Raji (cell line): ENCODE data around the gene KIF23.

Experiments used
- POLR2A ChIP-seq: IDR thresholded peaks from 2 replicates; pipeline ENCODE4 v1.6.1; 2011; ENCODE audit warnings: low read depth, low read length, control low read depth; ENCODE audit not compliant: insufficient read depth

KIF23 gene

DNA sequence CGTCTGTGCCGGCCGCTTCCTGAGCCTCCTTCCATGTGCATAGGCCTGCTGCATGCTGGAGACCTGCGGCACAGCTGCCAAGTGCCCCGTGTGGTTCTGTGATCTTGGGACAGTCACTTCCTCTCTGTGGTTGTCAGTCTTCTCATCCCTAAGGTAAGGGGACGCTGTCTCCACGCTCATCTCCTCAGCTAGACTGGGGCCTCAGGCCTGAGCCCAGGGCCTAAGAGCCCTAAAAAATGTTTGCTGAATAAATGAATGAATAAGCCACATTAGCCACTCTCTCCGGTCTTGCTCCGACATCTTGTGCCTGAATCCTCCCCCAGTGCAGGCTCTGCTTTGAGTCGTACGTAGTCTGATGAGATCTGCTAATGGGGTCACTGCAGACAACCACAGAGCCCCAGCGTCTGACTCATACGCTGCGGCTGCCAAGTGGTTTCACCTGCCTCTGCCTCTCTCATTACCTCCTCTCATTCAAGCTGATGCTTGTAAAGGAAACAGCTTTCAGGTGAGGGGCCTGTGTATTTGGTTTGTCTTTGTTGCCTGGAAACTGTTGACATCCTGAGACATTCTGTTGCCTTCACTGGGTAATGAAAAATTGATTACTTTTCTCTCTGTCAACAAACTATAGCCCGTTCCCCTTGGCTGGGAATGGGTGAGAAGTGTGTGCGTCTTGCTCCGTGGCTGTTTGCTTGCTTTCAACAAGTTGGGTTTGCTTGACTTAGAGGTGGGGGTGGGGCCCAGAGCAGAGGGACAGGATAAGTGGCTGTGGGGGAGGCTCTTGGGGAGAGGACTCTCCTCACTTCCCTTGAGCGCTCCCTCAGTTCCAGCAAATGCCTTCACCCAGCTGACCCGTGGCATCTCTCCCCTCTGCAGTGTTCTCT lies 54.3 kb downstream of the KIF23 start:
- TF ChIP-seq POLR2A = no peak

DNA sequence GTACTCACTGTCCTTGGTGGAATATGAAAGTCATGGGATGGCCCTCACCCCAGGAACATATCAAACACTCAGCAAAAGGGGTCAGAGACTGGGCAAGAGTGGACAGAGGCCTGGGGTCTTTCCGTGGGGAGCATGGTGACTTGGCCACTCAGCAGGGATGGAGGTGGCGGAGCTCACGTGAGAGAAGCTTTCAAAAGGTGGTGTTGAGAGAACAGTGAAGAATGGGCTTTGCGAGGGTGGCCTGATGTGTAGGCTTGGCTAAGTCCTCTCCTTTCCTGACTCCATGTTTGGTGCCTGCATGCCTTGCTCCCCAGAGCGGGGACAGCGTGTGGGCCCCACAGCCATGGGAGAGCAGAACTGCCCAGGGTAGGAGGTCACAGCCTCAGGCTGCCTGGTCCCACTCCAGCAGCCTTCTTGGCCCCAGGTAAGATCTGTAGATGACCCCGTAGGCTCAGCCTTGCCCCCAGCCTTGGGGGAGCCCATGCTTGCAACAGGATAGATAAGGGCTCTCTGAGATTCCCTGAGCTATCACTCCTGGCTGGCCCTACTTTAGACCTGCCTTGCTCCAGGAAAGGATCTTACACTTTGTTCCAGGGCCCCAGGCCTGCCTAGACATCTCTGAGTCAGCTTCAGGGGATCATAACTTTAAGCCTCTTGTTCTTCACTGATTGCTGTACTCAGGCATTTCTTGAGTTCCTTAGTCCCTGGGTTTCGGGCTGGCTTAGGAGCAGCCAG lies 55.5 kb downstream of the KIF23 start:
- TF ChIP-seq POLR2A = no peak

DNA sequence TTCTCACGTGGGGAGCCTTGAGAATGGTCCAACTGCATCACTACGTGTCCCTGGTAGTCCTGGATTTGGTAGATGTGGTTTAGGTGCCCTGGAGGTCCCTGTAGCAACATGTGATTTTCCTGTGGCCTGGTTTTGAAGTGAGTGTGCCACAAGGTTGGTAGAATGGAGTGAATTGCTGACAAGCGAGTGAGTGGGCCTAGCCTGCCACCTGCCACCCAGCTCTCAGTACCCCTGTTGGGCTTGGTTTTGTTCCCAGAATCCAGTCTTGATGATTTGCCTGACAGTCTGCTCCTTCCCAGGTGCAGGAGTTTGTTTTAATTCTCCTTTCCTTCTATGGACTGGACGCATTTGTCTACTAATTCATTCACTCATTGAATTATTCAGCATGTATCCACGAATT lies 57.9 kb downstream of the KIF23 start:
- TF ChIP-seq POLR2A = no peak

GRCh38 chr15:69472562-69472961 lies 58.4 kb downstream of the KIF23 start:
- no peak for TF ChIP-seq POLR2A

DNA sequence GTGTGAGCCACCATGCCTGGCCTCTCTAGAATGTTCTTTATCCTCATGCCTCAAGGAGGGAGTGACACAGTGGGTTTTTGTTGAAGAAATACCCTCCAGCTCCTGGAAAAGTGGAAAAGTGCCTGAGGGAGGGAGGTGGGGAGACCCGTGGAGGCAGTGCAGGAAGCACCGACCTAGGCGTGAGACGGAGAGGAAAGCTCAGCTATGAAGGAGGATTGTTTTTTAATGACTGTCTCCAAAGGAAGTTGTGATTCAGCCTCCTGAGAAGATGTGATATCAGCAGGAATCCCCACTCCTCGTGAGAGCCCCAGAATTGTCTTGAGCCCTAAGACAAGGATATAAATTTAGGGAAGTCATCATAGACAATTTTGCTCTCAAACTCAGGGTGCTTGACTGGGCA lies 60.1 kb downstream of the KIF23 start:
- no peak for TF ChIP-seq POLR2A

DNA sequence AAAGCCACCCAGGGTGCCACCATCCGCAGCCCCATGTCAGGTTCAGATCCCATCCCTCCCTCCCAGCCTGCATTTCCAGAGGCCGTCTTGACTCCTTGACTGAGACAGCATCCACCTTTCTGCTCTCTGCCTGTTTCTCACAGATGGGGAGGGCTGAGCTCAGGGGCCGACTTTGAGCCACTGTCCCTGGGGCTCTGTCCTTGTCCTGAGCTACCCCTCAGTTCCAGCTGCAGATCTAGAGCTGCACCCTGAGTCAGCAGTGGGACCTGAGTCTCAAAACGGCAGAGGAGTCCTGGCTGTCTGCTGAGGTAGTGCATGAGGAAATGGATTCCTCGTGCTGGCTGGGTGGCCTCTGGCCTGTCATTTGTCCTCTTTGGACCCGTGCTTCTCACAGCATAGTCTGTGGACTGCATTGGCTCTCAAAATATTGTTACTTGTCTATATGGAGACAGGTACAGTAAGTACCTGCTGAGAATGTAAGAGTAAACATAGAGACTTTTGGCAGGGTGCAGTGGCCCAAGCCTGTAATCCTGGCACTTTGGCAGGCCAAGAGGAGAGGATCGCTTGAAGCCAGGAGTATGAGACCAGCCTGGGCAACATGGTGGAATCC lies 60.8 kb downstream of the KIF23 start:
- no peak for TF ChIP-seq POLR2A

DNA sequence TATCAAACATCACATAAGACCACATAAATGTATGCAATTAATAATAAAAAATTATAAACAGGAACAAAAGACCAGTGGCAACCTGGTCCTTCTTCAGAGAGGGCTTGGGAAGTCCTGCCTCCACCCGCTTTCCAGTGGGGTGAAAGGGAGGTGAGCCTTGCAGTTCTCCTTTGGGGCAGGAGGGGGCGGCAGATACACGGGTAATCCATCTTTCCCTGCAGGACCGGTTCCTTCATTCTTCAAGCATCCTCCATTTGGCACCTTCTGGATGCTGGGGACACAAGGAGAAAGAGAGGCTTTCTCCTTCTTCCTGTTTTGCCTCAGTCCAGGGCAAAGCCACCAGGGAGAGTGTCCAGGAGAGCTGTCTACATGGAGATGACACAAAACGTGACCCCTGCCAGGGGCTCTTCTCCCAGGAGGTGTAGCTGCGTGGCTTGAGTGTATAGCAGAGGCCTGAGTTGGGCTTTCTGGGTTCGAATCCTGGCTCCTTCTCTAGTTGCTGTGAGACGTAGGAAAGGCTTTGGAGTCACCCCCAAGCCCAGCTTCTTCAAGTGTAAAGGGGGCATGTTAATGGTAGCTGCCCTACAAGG lies 61.7 kb downstream of the KIF23 start:
- TF ChIP-seq POLR2A = no peak

DNA sequence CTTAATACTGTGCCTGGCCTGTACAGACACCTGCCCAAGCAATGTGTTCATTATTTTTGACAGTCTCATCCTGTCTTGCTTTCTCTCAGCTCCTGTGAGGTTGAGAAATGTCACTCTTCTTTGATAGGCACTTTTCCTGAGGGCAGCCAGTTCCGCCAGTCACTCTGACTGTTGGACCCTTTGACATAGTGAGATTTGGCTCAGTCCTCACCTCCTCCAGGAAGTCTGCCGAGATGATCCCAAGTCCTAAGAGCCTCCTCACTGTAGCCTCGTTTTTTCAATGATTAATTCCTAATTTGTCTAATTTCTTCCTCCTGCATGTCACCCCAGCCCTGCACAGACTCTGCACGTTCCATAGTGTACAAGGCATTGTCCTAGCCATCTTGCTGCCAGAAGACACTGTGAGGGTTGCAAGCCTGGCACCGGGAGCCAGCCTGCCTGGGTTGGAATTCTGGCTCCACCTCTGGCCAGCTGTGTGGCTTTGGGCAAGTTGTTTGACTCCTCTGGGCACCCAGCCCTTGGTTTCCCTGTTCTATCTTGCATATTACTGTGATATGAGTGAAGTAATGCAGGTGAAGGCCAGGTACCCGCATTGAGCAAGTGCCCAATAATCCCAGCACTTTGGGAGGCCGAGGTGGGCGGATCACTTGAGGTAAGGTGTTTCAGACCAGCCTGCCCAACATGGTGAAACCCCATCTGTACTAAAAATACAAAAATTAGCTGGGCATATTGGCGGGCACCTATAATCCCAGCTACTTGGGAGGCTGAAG lies 62.7 kb downstream of the KIF23 start:
- TF ChIP-seq POLR2A = no peak

DNA sequence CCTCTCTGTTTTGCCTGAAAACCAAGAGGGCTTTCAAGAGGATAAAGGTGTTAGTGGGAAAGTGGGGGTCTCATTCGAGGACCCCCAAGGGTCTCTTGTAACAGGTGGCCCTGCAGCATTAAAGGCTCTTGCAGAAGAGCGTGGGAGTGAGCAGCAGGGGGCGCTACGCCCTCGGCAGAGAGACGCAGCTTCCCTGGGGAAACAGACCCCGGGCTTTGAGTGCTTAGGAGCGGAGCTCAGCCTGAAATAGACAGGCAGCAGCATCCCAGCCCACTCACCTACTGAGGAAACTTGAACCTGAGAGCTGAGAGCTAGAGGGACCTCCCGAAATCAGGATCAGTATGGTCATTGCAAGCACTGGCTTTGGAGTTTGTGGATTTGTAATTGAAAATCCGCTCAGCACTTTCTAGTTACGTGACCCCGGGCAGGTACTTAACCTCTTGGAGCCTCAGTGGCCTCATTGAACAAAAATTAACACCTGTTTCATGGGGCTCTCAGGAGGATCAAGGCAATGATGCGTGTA lies 64.2 kb downstream of the KIF23 start:
- no peak for TF ChIP-seq POLR2A

- TF ChIP-seq POLR2A = no peak
Observed at GRCh38 chr15:69479081-69479480, 64.9 kb downstream of the KIF23 start.

GRCh38 chr15:69479971-69480370 lies 65.8 kb downstream of the KIF23 start:
- TF ChIP-seq POLR2A = no peak

GRCh38 chr15:69480932-69481331 lies 66.8 kb downstream of the KIF23 start:
- TF ChIP-seq POLR2A = no peak

GRCh38 chr15:69482686-69483256 lies 68.6 kb downstream of the KIF23 start:
- TF ChIP-seq POLR2A = no peak

DNA sequence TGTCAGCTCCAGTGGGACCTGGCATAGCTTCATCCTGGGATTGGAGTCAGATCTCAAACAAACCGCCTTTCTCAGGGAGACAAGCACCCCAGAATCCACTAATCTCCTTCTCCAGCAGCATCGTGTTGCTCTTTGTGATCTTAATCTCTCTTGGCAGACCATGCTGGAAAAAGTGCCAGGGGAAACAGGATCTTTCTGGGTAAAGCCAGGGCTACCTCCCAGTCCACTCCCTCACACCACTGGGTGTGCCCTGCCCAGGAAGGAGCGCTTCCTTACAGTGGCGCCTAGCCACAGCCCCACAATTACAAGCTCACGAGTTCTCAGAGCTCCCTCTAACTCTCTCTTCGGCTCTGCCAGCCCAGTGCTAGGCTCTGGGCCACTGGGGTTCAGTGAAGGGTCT lies 70.7 kb downstream of the KIF23 start:
- TF ChIP-seq POLR2A = no peak
